ENCODE results near the gene TMCO4. TPM values are rescaled to one million over a fixed set of nuclear protein-coding genes. Genes with fewer than 3 reads are reported as not detected.

The TMCO4 gene
- polyA plus RNA-seq, 10 donors, result 1.6 to 3.8 (median 2.5) TPM

DNA sequence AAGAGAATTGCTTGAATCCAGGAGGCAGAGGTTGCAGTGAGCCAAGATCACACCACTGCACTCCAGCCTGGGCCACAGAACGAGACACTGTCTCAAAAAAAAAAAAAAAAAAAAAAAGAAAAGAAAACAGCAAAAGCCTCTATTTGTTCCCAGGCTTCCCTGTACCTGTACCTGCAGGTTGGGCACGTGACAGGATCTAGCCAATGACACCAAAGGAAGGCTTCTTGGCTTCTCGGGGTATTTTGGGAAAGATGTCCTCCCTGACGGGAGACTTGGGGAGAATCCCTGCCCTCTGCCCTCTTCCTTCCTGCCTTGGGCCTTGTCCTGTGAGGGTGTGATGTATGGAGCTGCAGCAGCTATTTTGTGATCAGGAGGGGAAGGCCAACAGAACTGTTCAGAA lies 22.8 kb downstream of the TMCO4 start:
- no peak for DNase-seq

GRCh38 chr1:19776287-19776686 lies 23.4 kb downstream of the TMCO4 start:
- no peak for DNase-seq

- no peak for DNase-seq
These were observed 23.9 kb downstream of the TMCO4 start for GRCh38 chr1:19775831-19776230.

- DNase-seq, result no peak
These were observed 24.4 kb downstream of the TMCO4 start for GRCh38 chr1:19775317-19775716.

DNA sequence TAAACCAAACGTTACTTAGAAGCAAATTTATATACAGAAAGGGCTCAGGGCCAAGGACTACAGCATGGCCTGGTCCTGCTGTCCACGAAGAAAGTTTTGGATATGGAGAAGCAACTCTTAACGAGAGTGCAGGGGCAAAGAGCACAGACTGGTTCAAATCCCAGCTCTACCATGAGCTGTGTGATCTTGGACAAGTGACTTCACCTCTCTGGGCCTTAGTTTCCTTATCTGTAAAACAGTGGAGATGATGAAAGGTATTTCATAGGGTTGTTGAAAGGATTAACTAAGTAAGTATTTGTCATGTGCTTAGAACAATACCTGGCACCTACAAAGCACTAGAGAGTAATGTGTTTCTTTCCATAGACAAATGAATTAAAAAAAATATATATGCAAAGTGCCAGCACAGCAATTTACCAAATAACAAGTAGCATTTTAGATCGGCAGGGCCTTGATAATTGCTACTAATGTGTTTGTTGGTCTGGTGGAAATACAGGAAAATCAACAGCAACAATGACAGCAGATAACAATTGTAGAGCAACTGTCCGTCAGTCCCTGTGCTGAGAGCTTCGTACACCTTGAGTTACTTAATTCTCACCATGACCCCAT lies 25.4 kb downstream of the TMCO4 start:
- no peak for DNase-seq

- DNase-seq, result no peak
These were observed 26.2 kb downstream of the TMCO4 start for GRCh38 chr1:19773485-19773884.

- DNase-seq, result no peak
These were observed 27.7 kb downstream of the TMCO4 start for GRCh38 chr1:19772053-19772452.

DNA sequence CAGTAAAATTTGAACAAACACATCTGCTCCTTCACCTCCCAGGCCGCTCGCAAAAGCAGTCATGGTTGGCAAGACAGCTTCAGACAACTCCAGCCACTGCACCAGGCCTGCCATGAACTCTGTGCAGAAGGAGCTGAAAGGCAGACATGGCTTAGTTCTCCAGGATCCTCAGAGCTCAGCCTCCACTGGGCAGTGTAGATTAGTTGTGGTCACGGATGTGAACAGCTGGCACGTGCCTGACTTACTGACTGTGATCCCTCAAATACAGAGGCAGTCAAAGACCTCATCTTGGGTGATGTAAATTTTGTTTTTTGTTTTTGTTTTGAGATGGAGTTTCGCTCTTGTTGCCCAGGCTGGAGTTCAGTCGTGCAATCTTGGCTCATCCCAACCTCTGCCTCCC lies 28.4 kb downstream of the TMCO4 start:
- DNase-seq, result no peak

- DNase-seq, result no peak
These were observed 29.1 kb downstream of the TMCO4 start for GRCh38 chr1:19770436-19771190.

DNA sequence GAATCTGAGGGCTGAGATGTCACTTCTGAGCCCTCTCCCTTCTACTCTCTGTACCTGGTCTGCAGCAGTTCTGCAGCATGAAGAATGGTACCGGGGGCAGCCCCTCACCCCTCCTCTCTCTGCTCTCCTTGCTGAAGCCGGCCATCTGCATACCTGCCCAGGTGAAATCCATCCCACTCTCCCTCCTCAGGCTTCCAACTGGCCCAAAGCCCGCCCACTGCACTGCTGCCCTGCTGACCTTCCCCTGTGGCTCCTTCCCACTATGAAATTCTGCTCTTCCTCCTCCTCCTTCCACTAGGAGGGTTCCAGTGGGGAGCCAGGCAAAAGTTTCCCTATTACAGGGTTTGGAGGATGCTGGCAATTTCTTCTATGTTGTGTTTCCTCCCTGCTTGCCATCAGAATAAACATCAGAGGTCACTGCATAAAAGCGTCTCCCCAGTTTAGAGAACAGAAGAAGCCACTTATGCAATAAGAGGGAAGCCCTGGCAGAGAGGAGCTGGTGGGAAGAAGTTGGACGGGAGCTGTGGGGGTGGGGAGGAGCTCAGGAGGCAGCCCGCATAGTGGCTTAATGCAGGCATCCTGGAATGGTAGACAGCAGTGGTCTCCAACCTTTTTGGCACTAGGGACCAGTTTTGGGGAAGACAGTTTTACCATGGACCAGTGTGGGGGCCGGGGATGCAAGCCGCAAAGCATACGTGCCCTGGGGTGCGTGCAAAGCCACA lies 30.3 kb downstream of the TMCO4 start:
- no peak for DNase-seq

DNA sequence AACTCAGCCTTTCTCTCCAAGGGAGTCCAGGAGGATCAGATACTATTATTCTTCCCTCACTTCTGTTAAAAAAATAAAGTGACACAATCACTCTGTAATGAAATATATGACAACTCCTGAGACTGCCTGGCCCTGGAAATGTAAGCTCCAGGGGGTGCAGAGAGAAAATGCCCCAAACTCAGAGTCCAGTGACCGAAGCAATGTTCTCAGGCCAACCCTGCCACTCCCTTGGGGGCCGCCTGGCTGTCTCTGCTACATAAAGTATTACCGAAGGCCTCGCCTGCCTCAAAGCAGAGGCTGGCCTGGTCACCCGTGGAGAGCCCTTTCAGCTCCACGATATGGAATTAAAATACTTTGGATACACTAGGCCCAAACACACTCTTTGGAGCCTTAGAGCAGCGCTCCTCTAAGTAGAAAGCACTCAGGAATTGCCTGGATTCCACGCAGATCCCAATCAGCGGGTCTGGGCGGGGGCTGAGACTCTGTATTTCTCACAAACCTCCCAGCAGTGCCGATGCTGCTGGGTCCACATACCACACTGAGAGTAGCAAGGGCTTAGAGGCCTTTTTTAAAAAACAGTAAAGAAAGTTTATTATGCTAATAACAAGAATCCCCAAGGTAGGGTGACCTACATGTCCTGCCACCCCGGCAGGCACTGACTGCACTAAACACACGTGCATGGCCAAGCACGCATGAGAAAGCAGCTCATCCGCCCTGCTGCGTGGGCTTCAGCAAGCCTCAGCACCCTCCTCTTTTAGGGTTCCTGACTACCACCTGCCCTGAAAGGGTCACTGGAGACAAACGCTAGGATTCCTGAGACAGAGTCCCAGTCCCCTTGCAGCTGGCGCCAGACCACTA lies 31.1 kb downstream of the TMCO4 start:
- DNase-seq, result no peak

- DNase-seq, result peak in 1 of 3 donors; percentile 89
These were observed 34.1 kb downstream of the TMCO4 start for GRCh38 chr1:19765623-19766022.

DNA sequence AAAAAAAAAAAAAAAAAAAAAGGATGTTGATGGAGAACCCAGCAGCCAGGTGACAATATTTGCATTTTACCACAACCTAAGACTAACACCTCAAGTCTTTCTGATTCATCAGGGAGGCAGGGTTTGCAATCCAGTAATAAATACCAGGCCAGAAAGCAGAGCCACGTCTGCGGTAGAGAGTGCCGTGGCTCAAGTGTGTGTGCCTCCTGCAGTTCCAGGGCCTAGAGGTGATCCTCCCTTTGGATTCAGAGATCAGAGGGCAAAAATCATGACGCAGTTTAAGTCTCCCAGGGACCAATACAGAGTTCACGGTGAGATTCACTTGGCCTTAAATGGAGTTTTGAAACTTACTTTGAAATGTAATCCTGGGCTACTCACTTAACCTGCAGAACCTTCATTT lies 34.9 kb downstream of the TMCO4 start:
- DNase-seq, result no peak

GRCh38 chr1:19762175-19762779 lies 37.4 kb downstream of the TMCO4 start:
- no peak for DNase-seq

DNA sequence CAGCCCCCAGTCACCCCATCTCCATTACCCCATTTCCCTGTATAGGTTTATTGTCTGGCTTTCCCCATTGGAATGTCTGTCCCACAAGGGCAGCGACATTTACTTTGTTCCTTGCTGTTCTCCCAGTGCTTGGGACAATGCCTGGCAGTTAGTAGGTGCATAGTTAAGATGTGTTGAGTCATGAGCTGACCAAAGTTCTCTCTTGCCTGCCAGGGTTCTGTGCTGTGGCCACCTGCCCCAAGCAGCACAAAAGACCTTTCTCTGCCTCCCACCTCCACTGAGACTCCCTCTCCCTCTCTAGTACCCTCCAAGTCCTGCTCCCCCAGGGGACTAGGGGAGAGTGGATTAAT lies 40.0 kb downstream of the TMCO4 start:
- no peak for DNase-seq

GRCh38 chr1:19758227-19758830 lies 41.4 kb downstream of the TMCO4 start:
- DNase-seq, result peak in 1 of 3 donors; percentile 60

DNA sequence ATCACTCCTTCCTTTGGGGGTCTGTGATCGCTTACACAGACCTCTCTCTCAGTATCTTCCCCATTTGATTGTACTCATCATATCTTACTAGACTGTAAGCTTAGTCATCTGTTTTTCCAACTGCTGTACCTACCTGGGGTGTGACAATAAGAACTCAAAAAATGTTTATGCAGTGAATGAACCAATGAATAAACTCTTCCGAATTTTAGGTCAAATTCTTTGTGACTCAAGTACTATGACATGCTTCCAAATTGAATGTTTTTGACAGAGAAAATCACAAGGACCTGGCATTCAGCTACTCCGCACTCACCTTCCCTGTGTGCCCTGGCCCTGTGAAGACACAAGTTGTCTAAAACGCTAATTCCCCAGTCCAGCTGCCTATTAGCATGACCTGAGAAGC lies 42.1 kb downstream of the TMCO4 start:
- DNase-seq, result no peak

GRCh38 chr1:19756480-19756879 lies 43.2 kb downstream of the TMCO4 start:
- DNase-seq, result no peak

GRCh38 chr1:19754482-19754881 lies 45.2 kb downstream of the TMCO4 start:
- no peak for DNase-seq

DNA sequence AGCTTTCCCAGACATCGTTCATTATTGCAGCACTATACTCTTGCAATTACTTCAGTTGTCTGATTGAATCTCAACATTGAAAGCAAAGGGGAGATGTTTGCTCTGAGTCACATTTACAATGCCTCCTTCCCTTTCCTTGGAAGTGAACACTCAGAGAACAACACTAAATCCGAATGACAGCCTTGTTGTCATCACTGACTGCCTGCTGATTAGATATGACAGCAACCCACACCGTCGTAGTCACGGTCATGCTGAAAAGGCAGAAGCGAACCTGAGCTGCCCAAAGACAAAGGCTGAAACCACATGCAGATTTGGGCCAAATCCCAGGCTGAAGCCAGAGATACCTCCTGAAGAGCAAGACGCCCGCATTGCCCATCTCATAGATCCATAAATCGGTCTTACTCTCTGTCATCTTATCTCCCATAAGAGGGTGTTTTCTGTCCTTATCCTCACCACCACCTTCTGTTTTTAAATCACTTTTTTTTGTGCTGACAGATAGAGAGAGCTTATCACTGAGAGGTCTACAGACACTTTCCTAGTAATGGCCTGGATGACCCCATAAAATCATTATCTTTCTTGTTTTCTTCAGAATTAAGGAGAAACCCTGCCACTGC lies 47.5 kb downstream of the TMCO4 start:
- no peak for DNase-seq

DNA sequence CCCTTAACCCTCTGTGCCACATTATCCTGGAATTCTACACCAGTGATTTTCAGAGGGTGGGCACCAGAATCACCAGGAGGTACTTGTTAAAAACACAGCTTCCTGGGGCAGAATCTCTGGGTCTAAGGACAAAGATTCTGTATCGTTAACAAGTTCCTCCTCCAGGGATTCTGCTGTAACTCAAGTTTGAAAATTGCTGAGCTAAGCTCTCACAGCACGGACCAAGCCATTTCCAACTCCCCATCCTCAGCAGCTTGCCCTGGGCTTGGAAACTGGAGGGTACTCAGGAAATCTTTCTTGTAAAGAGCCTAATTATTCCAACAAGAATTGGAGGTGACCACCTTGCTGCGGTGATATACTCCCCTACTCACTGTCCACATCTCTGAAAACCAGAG lies 48.8 kb downstream of the TMCO4 start:
- DNase-seq, result no peak

Data from muscle of back (tissue), 11 donors.